Prostate gland (tissue), 2 donors: Measurements from ENCODE around the gene NCOA1.

Experiments
- CTCF ChIP-seq, 4 experiments: fragments of 200-600 bp in 2 of 4; fragments of 450-650 bp in 2 of 4; sonication (generic) in 2 of 4; IDR thresholded peaks; 1 replicate in 3 of 4; 2 replicates in 1 of 4; pipeline ENCODE4 v1.5.1; 2016 to 2019; ENCODE audit warnings: antibody characterized with exemption in 4 of 4, mild to moderate bottlenecking in 2 of 4, moderate library complexity in 2 of 4
- POLR2A ChIP-seq: fragments of 450-650 bp; IDR thresholded peaks from one replicate; pipeline ENCODE4 v1.6.1; 2016; ENCODE audit warnings: antibody characterized with exemption, mild to moderate bottlenecking
- POLR2AphosphoS5 ChIP-seq: sonication (generic); formaldehyde crosslinking; IDR thresholded peaks from one replicate; pipeline ENCODE4 v1.6.1; 2017; ENCODE audit warnings: antibody characterized with exemption

- TF ChIP-seq POLR2A (no peak), POLR2AphosphoS5 (no peak), CTCF (IDR thresholded peaks at IDR 0.05) (no peak)
Measured at GRCh38 chr2:24544456-24545115, 53.5 kb downstream of the NCOA1 start.
